Right atrium auricular region (tissue), 2 donors: Measurements from ENCODE around the gene PROX1. TPM values are rescaled to one million over a fixed set of nuclear protein-coding genes. Genes with fewer than 3 reads are reported as not detected.

Source experiments
- DNase-seq: peaks from one replicate; pipeline ENCODE4 v3.0.0-alpha.2; 2019; ENCODE audit warnings: low spot score
- H3K27ac ChIP-seq, 2 donors: fragments of 200-600 bp; sonication (generic); 1 replicate in 1 of 2; 2 replicates in 1 of 2; pipeline ENCODE4 v1.5.1; 2016 to 2019
- H3K27me3 ChIP-seq, 2 donors: fragments of 200-600 bp; sonication (generic); one replicate each; pipeline versions ENCODE4 v1.5.1 to v1.6.0; 2017 to 2019
- H3K36me3 ChIP-seq: fragments of 200-600 bp; sonication (generic); one replicate; pipeline ENCODE4 v1.5.1; 2016
- H3K4me1 ChIP-seq, 2 donors: fragments of 200-600 bp; sonication (generic); one replicate each; pipeline versions ENCODE4 v1.5.1 to v1.6.0; 2017 to 2019
- H3K4me3 ChIP-seq, 2 donors: fragments of 200-600 bp; sonication (generic); 1 replicate in 1 of 2; 2 replicates in 1 of 2; pipeline ENCODE4 v1.5.1; 2017 to 2019; ENCODE audit warnings: mild to moderate bottlenecking in 1 of 2, moderate library complexity in 1 of 2
- H3K9me3 ChIP-seq, 2 donors: fragments of 200-600 bp; sonication (generic); one replicate each; pipeline ENCODE4 v1.5.1; 2019
- CTCF ChIP-seq, 2 donors: fragments of 200-600 bp; sonication (generic); IDR thresholded peaks; one replicate each; pipeline ENCODE4 v1.5.1; 2019; ENCODE audit warnings: antibody characterized with exemption in 2 of 2
- total RNA-seq, 2 donors: library from RNA; depleted of rRNA; stranded (reverse); fragments of >200 nt; gene quantifications; one replicate each; pipeline ENCODE4 v1.1.0, GENCODE V29; 2016

The PROX1 gene
- total RNA-seq, 2 donors from 2014 or later, result 39.7 to 46.5 TPM

- no peak for TF ChIP-seq CTCF (IDR thresholded peaks at IDR 0.05)
- H3K4me1 ChIP-seq, result peaks cover 0 to 49% of the 10 kb centered on the region in 2 donors
Measured at GRCh38 chr1:213985209-213986019, 2.4 kb upstream of the PROX1 start.

GRCh38 chr1:213986020-213986924 is 1.5 kb upstream of the PROX1 start:
- no peak for DNase-seq
- TF ChIP-seq CTCF (IDR thresholded peaks at IDR 0.05), result no peak
- H3K4me3 ChIP-seq, result peak overlapping the region; percentile 65
- peaks cover 0 to 12% of the 10 kb centered on the region in 2 donors for H3K27me3 ChIP-seq
- peaks cover 0 to 49% of the 10 kb centered on the region in 2 donors for H3K4me1 ChIP-seq
- H3K9me3 ChIP-seq, result no peaks in the 10 kb centered on the region
- peak overlapping the region; percentile 89 to 90 for H3K27ac ChIP-seq
- H3K36me3 ChIP-seq, result no peaks in the 10 kb centered on the region

More at GRCh38 chr1:213985209-213986019, 2.4 kb upstream of the PROX1 start:
- Histone ChIP-seq H3K36me3 (no peaks in the 10 kb centered on the region), H3K4me3 (peak overlapping the region; percentile 20 to 65), H3K9me3 (no peaks in the 10 kb centered on the region), H3K27me3 (peaks cover 0 to 12% of the 10 kb centered on the region in 2 donors), H3K27ac (peak overlapping the region; percentile 49 to 90)
- no peak for DNase-seq

GRCh38 chr1:213986925-213987250 is 885 bp upstream of the PROX1 start:
- Histone ChIP-seq H3K9me3 (no peaks in the 10 kb centered on the region), H3K4me3 (peak overlapping the region; percentile 65), H3K4me1 (peaks cover 0 to 49% of the 10 kb centered on the region in 2 donors), H3K27me3 (peaks cover 0 to 12% of the 10 kb centered on the region in 2 donors), H3K36me3 (no peaks in the 10 kb centered on the region), H3K27ac (peak overlapping the region; percentile 89 to 90)
- no peak for DNase-seq
- no peak for TF ChIP-seq CTCF (IDR thresholded peaks at IDR 0.05)

- no peaks in the 10 kb centered on the region for H3K36me3 ChIP-seq
- peaks cover 0 to 48% of the 10 kb centered on the region in 2 donors for H3K4me1 ChIP-seq
- peak overlapping the region; percentile 89 to 90 for H3K27ac ChIP-seq
- H3K4me3 ChIP-seq, result peak overlapping the region; percentile 65
- peaks cover 0 to 6% of the 10 kb centered on the region in 2 donors for H3K27me3 ChIP-seq
- DNase-seq, result peak; percentile 94
- H3K9me3 ChIP-seq, result no peaks in the 10 kb centered on the region
- no peak for TF ChIP-seq CTCF (IDR thresholded peaks at IDR 0.05)
Measured at GRCh38 chr1:213987422-213987926, 299 bp upstream of the PROX1 start.

GRCh38 chr1:213988507-213989001 is 781 bp downstream of the PROX1 start:
- no peaks in the 10 kb centered on the region for H3K36me3 ChIP-seq
- no peak for DNase-seq
- no peaks in the 10 kb centered on the region for H3K9me3 ChIP-seq
- H3K27me3 ChIP-seq, result no peaks in the 10 kb centered on the region
- peak overlapping the region; percentile 89 to 90 for H3K27ac ChIP-seq
- H3K4me1 ChIP-seq, result peaks cover 0 to 38% of the 10 kb centered on the region in 2 donors
- peak overlapping the region; percentile 65 for H3K4me3 ChIP-seq
- TF ChIP-seq CTCF (IDR thresholded peaks at IDR 0.05), result no peak
